K562 (cell line): ENCODE results near the gene ELMOD1. TPM values are rescaled to one million over a fixed set of nuclear protein-coding genes. Genes with fewer than 3 reads are reported as not detected.

ENCODE experiments used
- ATAC-seq: fragments of 200-7000 bp; cut with Tn5 transposase; 3 replicates; pipeline ENCODE4 v1.9.1; 2020; ENCODE audit warnings: moderate library complexity
- BruUV-seq: library from RNA; stranded (reverse); fragments of 400-500 nt; replicated peaks from 2 replicates; lab custom pipeline; 2021; lab: Mats Ljungman, UMichigan
- CTCF ChIA-PET: fragments of 300-600 bp; formaldehyde crosslinking; extraction: SDS; loops from one replicate; lab custom pipeline; 2021; ENCODE audit warnings: low intra/inter-chr PET ratio; lab: Yijun Ruan, JAX
- POLR2A ChIA-PET: fragments of 300-600, 350-650 bp; sonication (Branson Sonifier 250); formaldehyde crosslinking; extraction: SDS; loops from one replicate; lab custom pipeline; 2021; ENCODE audit warnings: antibody characterized with exemption, inconsistent platforms; lab: Yijun Ruan, JAX
- DNase-seq, 4 experiments: peaks; one replicate each; pipeline versions ENCODE4 v3.0.0 to v3.0.0-alpha.2; 2011 to 2018; ENCODE audit warnings: low spot score in 3 of 4, mixed read lengths in 3 of 4; ENCODE audit errors: extremely low read depth in 1 of 4
- FAIRE-seq: peaks from 2 replicates; lab custom pipeline; 2011; peaks lifted over from hg19 to GRCh38; lab: Jason Lieb, UNC
- H2AFZ ChIP-seq: 2 replicates; pipeline ENCODE4 v1.6.0; 2011; ENCODE audit warnings: low read depth, low read length, control low read depth, inconsistent platforms
- H3K27ac ChIP-seq: fragments of 200-600 bp; 3 replicates; pipeline ENCODE4 v1.8.0; 2011; ENCODE audit warnings: low read depth, mild to moderate bottlenecking, control low read depth, inconsistent platforms, low read length, moderate library complexity, mixed read lengths; ENCODE audit errors: extremely low read depth
- H3K27me3 ChIP-seq, 2 experiments: fragments of 300-600 bp in 1 of 2; 2 replicates in 1 of 2; 3 replicates in 1 of 2; pipeline versions ENCODE4 v1.6.0 to v1.8.0; 2011; ENCODE audit warnings: inconsistent platforms in 2 of 2, low read length in 2 of 2, mild to moderate bottlenecking in 1 of 2, mixed read lengths in 1 of 2, moderate library complexity in 1 of 2; ENCODE audit not compliant: control insufficient read depth in 2 of 2, insufficient read depth in 2 of 2
- H3K36me3 ChIP-seq: fragments of 300-600 bp; 3 replicates; pipeline ENCODE4 v1.8.0; 2011; ENCODE audit warnings: mild to moderate bottlenecking, low read length, inconsistent platforms; ENCODE audit not compliant: control insufficient read depth, insufficient read depth
- H3K4me1 ChIP-seq, 2 experiments: fragments of 200-600 bp in 1 of 2; replicated peaks in 1 of 2; 2 replicates in 1 of 2; 3 replicates in 1 of 2; pipeline versions ENCODE4 v1.5.1 to v1.8.0; 2011; ENCODE audit warnings: inconsistent platforms in 2 of 2, low read length in 2 of 2, mild to moderate bottlenecking in 1 of 2, mixed read lengths in 1 of 2, moderate library complexity in 1 of 2; ENCODE audit not compliant: control insufficient read depth in 2 of 2, insufficient read depth in 2 of 2
- H3K4me2 ChIP-seq: 2 replicates; pipeline ENCODE4 v1.6.1; 2011; ENCODE audit warnings: low read length, control low read depth, inconsistent platforms, mixed read lengths; ENCODE audit not compliant: insufficient read depth
- H3K4me3 ChIP-seq: fragments of 200-600 bp; sonication (generic), shearing (Covaris generic); 2 replicates; pipeline ENCODE4 v1.5.1; 2016; ENCODE audit warnings: control low read depth, inconsistent platforms
- H3K79me2 ChIP-seq: fragments of 200-600 bp; 3 replicates; pipeline ENCODE4 v1.8.0; 2011; ENCODE audit warnings: low read length, inconsistent platforms; ENCODE audit not compliant: control insufficient read depth, insufficient read depth
- H3K9ac ChIP-seq, 2 experiments: 2 replicates each; pipeline versions ENCODE4 v1.6.0 to v1.6.1; 2011; ENCODE audit warnings: low read depth in 2 of 2, low read length in 2 of 2, control low read depth in 1 of 2, inconsistent platforms in 1 of 2, mild to moderate bottlenecking in 1 of 2, mixed read lengths in 1 of 2; ENCODE audit not compliant: insufficient read depth in 1 of 2
- H3K9me1 ChIP-seq: one replicate; pipeline ENCODE4 v1.6.0; 2011; ENCODE audit warnings: inconsistent platforms, mild to moderate bottlenecking, low read length, moderate library complexity; ENCODE audit not compliant: control insufficient read depth, insufficient read depth
- H3K9me3 ChIP-seq: replicated peaks from 2 replicates; pipeline ENCODE4 v1.5.1; 2011; ENCODE audit warnings: low read depth, low read length, inconsistent platforms; ENCODE audit not compliant: control insufficient read depth, insufficient read depth
- H4K20me1 ChIP-seq: replicated peaks from 2 replicates; pipeline ENCODE4 v1.6.1; 2011; ENCODE audit warnings: low read length, inconsistent platforms, mixed read lengths; ENCODE audit not compliant: control insufficient read depth, insufficient read depth
- CC2D1A ChIP-seq: fragments of 450-650 bp; IDR thresholded peaks from 2 replicates; pipeline ENCODE4 v1.6.1; 2017; ENCODE audit warnings: mild to moderate bottlenecking
- CLOCK ChIP-seq: fragments of 250-450 bp; sonication (Bioruptor Pico); IDR thresholded peaks from 2 replicates; pipeline ENCODE4 v1.4.0; 2020; ENCODE audit warnings: mild to moderate bottlenecking, moderate library complexity, borderline replicate concordance
- DNMT1 ChIP-seq: fragments of 450-650 bp; IDR thresholded peaks from 2 replicates; pipeline ENCODE4 v1.6.1; 2016; ENCODE audit warnings: antibody characterized with exemption, mild to moderate bottlenecking
- FOXM1 ChIP-seq, 2 experiments: fragments of 450-650 bp in 1 of 2; sonication (generic) in 1 of 2; formaldehyde crosslinking in 1 of 2; IDR thresholded peaks; 2 replicates each; pipeline versions ENCODE4 v1.6.1 to v1.9.0; 2017 to 2022; ENCODE audit warnings: low read depth in 2 of 2, mild to moderate bottlenecking in 2 of 2, missing genetic modification reagents in 1 of 2, moderate library complexity in 1 of 2
- HDAC3 ChIP-seq: fragments of 450-650 bp; IDR thresholded peaks from 2 replicates; pipeline ENCODE4 v1.6.1; 2018; ENCODE audit warnings: borderline replicate concordance, mild to moderate bottlenecking, moderate library complexity; ENCODE audit not compliant: partially characterized antibody
- NFXL1 ChIP-seq: fragments of 450-650 bp; formaldehyde crosslinking; IDR thresholded peaks from 2 replicates; pipeline ENCODE4 v1.4.0; 2021; ENCODE audit warnings: mild to moderate bottlenecking
- PHB2 ChIP-seq: fragments of 450-650 bp; IDR thresholded peaks from 2 replicates; pipeline ENCODE4 v1.6.1; 2017; ENCODE audit warnings: low read depth
- POLR2AphosphoS5 ChIP-seq: IDR thresholded peaks from 2 replicates; pipeline ENCODE4 v1.6.1; 2011; ENCODE audit warnings: mild to moderate bottlenecking, low read depth, low read length, moderate library complexity; ENCODE audit not compliant: control insufficient read depth, insufficient read depth
- SMARCA5 ChIP-seq: fragments of 450-650 bp; IDR thresholded peaks from 2 replicates; pipeline ENCODE4 v1.6.1; 2016
- SMC3 ChIP-seq: conservative IDR thresholded peaks from 2 replicates; pipeline ENCODE4 v1.6.1; 2011; ENCODE audit warnings: low read depth, low read length, improper control_type of control experiment; ENCODE audit not compliant: insufficient read depth
- SOX6 ChIP-seq: fragments of 450-650 bp; IDR thresholded peaks from 2 replicates; pipeline ENCODE4 v1.6.1; 2014; ENCODE audit warnings: mild to moderate bottlenecking
- SRSF9 ChIP-seq: fragments of 200-400 bp; formaldehyde crosslinking; IDR thresholded peaks from 2 replicates; pipeline ENCODE4 v1.6.1; 2017; ENCODE audit warnings: low read depth, low read length, borderline replicate concordance
- ZNF57 ChIP-seq: fragments of 450-650 bp; formaldehyde crosslinking; IDR thresholded peaks from 2 replicates; pipeline ENCODE4 v1.4.0; 2020; ENCODE audit warnings: mild to moderate bottlenecking, moderate library complexity
- WGBS: fragments of 100-300 bp; shearing (Covaris generic); methylation state at CpG from one replicate; pipeline ENCODE4 v1.1.6; 2016; ENCODE audit warnings: low coverage, mixed read lengths; ENCODE audit not compliant: insufficient coverage; ENCODE audit errors: missing lambda C conversion rate; 5-methylcytosine and 5-hydroxymethylcytosine counted together
- in situ Hi-C: fragments of 300-500 bp; cut with MboI; formaldehyde crosslinking; loops from 4 replicates; pipeline ENCODE4 v1.15.0; 2018; ENCODE audit warnings: inconsistent platforms, mixed read lengths
- intact Hi-C: fragments of 100-400 bp; cut with micrococcal nuclease; formaldehyde crosslinking; loops from 2 replicates; pipeline ENCODE4 v1.14.2; 2022
- polyA plus RNA-seq, 8 experiments: library from polyadenylated mRNA; depleted of rRNA in 4 of 8; stranded (reverse) in 5 of 8; unstranded in 3 of 8; fragments of >200 nt; fragmentation: Nextera tagmentation in 2 of 8; fragmentation: Illumina TruSeq in 1 of 8; extraction: Ambion mirVana in 2 of 8; extraction: Trizol in 1 of 8; gene quantifications; 2 replicates each; pipeline versions ENCODE4 v1.2.1 to v1.2.3, GENCODE V29; 2011 to 2014; ENCODE audit warnings: inconsistent platforms in 1 of 8, missing spikeins in 1 of 8
- total RNA-seq, 7 experiments: library from RNA; depleted of rRNA in 6 of 7; stranded (reverse); fragments of >200 nt in 6 of 7; fragmentation: Illumina TruSeq in 2 of 7; extraction: Trizol in 2 of 7; gene quantifications; 2 replicates each; pipeline versions ENCODE4 v1.2.1 to v1.2.3, GENCODE V29; 2011 to 2021; ENCODE audit warnings: low replicate concordance in 1 of 7
- TF ChIP-seq, protein P1 (sequence below): fragments of 450-650 bp; formaldehyde crosslinking; IDR thresholded peaks from 2 replicates; pipeline ENCODE4 v1.4.0; 2020; ENCODE audit warnings: mild to moderate bottlenecking
- TF ChIP-seq, protein P2 (sequence below): fragments of 250-450 bp; sonication (Bioruptor Pico); IDR thresholded peaks from 2 replicates; pipeline ENCODE4 v1.4.0; 2020; ENCODE audit warnings: borderline replicate concordance
- TF ChIP-seq, protein P3 (sequence below): sonication (generic); formaldehyde crosslinking; IDR thresholded peaks from 2 replicates; pipeline ENCODE4 v1.8.1; 2022; ENCODE audit warnings: missing genetic modification reagents

Gene ELMOD1
- total and polyA plus RNA-seq, 9 of the 15 experiments (the other 6 are each of a cell fraction or from before 2014, with no cell fraction given), result not detected

- H3K79me2 ChIP-seq, result no peaks in the 10 kb centered on the region
- intact Hi-C loops, result no loop called here
- H3K36me3 ChIP-seq, result no peaks in the 10 kb centered on the region
- FAIRE-seq (no peak), DNase-seq (no peak), ATAC-seq (no peak)
- POLR2A ChIA-PET, result interaction anchor here (1.9 kb wide), 1 partner anchor 13 kb away, joined by 6 read pairs; no protein-coding TSS in a partner anchor
- no peaks in the 10 kb centered on the region for H3K9me3 ChIP-seq
- no peaks in the 10 kb centered on the region for H3K9me1 ChIP-seq
- in situ Hi-C loops, result no loop called here
- H3K27me3 ChIP-seq, result peaks cover 18 to 33% of the 10 kb centered on the region in 2 experiments
- H3K4me3 ChIP-seq, result no peak overlapping the region
- BruUV-seq, result no TSS peak
- 0% methylated on average over 3 of the region's 4 CpGs for WGBS
- no peaks in the 10 kb centered on the region for H4K20me1 ChIP-seq
- no peak overlapping the region for H2AFZ ChIP-seq
- H3K4me1 ChIP-seq, result no peaks in the 10 kb centered on the region
- no peak overlapping the region for H3K27ac ChIP-seq
- CTCF ChIA-PET, result no interaction called here
- H3K4me2 ChIP-seq, result no peak overlapping the region
- H3K9ac ChIP-seq, result no peak overlapping the region
- TF ChIP-seq SMARCA5 (no peak), SOX6 (no peak), DNMT1 (no peak), HDAC3 (no peak), SMC3 (no peak), POLR2AphosphoS5 (no peak), CC2D1A (no peak), ZNF57 (CRISPR knock-in tag) (no peak), SRSF9 (no peak), NFXL1 (CRISPR knock-in tag) (no peak), FOXM1 (IDR thresholded peaks at IDR 0.05; ENCODE audit: low read depth) (no peak), FOXM1 (CRISPR knock-in tag; IDR thresholded peaks at IDR 0.05; ENCODE audit: low read depth) (no peak), CLOCK (no peak), PHB2 (no peak)
- TF ChIP-seq, protein P1, sequence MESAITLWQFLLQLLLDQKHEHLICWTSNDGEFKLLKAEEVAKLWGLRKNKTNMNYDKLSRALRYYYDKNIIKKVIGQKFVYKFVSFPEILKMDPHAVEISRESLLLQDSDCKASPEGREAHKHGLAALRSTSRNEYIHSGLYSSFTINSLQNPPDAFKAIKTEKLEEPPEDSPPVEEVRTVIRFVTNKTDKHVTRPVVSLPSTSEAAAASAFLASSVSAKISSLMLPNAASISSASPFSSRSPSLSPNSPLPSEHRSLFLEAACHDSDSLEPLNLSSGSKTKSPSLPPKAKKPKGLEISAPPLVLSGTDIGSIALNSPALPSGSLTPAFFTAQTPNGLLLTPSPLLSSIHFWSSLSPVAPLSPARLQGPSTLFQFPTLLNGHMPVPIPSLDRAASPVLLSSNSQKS (CRISPR knock-in tag), result no peak
- TF ChIP-seq, protein P2, sequence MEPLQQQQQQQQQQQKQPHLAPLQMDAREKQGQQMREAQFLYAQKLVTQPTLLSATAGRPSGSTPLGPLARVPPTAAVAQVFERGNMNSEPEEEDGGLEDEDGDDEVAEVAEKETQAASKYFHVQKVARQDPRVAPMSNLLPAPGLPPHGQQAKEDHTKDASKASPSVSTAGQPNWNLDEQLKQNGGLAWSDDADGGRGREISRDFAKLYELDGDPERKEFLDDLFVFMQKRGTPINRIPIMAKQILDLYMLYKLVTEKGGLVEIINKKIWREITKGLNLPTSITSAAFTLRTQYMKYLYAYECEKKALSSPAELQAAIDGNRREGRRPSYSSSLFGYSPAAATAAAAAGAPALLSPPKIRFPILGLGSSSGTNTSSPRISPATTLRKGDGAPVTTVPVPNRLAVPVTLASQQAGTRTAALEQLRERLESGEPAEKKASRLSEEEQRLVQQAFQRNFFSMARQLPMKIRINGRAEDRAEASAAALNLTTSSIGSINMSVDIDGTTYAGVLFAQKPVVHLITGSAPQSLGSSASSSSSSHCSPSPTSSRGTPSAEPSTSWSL (CRISPR knock-in tag), result no peak
- TF ChIP-seq, protein P3, sequence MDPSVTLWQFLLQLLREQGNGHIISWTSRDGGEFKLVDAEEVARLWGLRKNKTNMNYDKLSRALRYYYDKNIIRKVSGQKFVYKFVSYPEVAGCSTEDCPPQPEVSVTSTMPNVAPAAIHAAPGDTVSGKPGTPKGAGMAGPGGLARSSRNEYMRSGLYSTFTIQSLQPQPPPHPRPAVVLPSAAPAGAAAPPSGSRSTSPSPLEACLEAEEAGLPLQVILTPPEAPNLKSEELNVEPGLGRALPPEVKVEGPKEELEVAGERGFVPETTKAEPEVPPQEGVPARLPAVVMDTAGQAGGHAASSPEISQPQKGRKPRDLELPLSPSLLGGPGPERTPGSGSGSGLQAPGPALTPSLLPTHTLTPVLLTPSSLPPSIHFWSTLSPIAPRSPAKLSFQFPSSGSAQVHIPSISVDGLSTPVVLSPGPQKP (CRISPR knock-in tag), result no peak
Measured at GRCh38 chr11:107669893-107670601, 79.1 kb downstream of the ELMOD1 start.
